Transverse colon (tissue), 4 donors: ENCODE results near the gene POLR2L. TPM values are rescaled to one million over a fixed set of nuclear protein-coding genes. Genes with fewer than 3 reads are reported as not detected.

Source experiments
- DNase-seq: peaks from one replicate; pipeline ENCODE4 v3.0.0-alpha.2; 2019
- H3K27ac ChIP-seq, 4 donors: fragments of 200-600 bp; sonication (generic); 2 replicates each; pipeline ENCODE4 v1.5.1; 2016 to 2018; ENCODE audit warnings: inconsistent platforms in 4 of 4
- H3K27me3 ChIP-seq: fragments of 200-600 bp; sonication (generic); 2 replicates; pipeline ENCODE4 v1.5.1; 2017; ENCODE audit warnings: inconsistent platforms
- H3K36me3 ChIP-seq, 4 donors: fragments of 200-600 bp; sonication (generic); 2 replicates each; pipeline ENCODE4 v1.5.1; 2017 to 2019; ENCODE audit warnings: inconsistent platforms in 4 of 4
- H3K4me1 ChIP-seq, 4 donors: fragments of 200-600 bp; sonication (generic); 2 replicates each; pipeline ENCODE4 v1.5.1; 2017 to 2020; ENCODE audit warnings: inconsistent platforms in 4 of 4
- H3K4me3 ChIP-seq, 4 donors: fragments of 200-600 bp; sonication (generic); 1 replicate in 1 of 4; 2 replicates in 3 of 4; pipeline versions ENCODE4 v1.5.1 to v1.6.1; 2017 to 2019; ENCODE audit warnings: inconsistent platforms in 4 of 4
- H3K9me3 ChIP-seq, 2 donors: fragments of 200-600 bp; sonication (generic); 2 replicates each; pipeline ENCODE4 v1.5.1; 2017 to 2019; ENCODE audit warnings: inconsistent platforms in 2 of 2
- CTCF ChIP-seq, 5 experiments: fragments of 200-600 bp in 3 of 5; fragments of 450-650 bp in 2 of 5; sonication (generic) in 3 of 5; IDR thresholded peaks; 1 replicate in 2 of 5; 2 replicates in 3 of 5; pipeline ENCODE4 v1.5.1; 2016 to 2017; ENCODE audit warnings: antibody characterized with exemption in 5 of 5, inconsistent platforms in 3 of 5, mild to moderate bottlenecking in 2 of 5, moderate library complexity in 1 of 5
- EP300 ChIP-seq: sonication (generic); formaldehyde crosslinking; IDR thresholded peaks from one replicate; pipeline ENCODE4 v1.6.1; 2017; ENCODE audit warnings: antibody characterized with exemption, low read depth
- POLR2A ChIP-seq: fragments of 450-650 bp; IDR thresholded peaks from one replicate; pipeline ENCODE4 v1.6.1; 2016; ENCODE audit warnings: antibody characterized with exemption, mild to moderate bottlenecking, moderate library complexity
- POLR2AphosphoS5 ChIP-seq, 3 donors: sonication (generic); formaldehyde crosslinking; IDR thresholded peaks; one replicate each; pipeline ENCODE4 v1.6.1; 2016; ENCODE audit warnings: antibody characterized with exemption in 3 of 3
- WGBS, 2 donors: methylation state at CpG; one replicate each; pipeline ENCODE4 v1.1.5; 2018; ENCODE audit warnings: low coverage in 1 of 2; 5-methylcytosine and 5-hydroxymethylcytosine counted together
- in situ Hi-C, 4 donors: fragments of 200-750 bp; cut with MboI; loops; one replicate each; pipeline versions ENCODE4 v1.15.0 to v1.15.1; 2017; ENCODE audit warnings: low sequenced_read_pairs in 3 of 4, low pct_ligation_motif_present in 1 of 4, low pct_unique_long_range_greater_than_20kb in 1 of 4
- intact Hi-C: fragments of 100-400 bp; cut with DNase I; formaldehyde crosslinking; loops from one replicate; pipeline ENCODE4 v1.15.1; 2023; ENCODE audit warnings: low total_unique reads
- total RNA-seq, 4 donors: library from RNA; depleted of rRNA; stranded (reverse); fragments of >200 nt; gene quantifications; one replicate each; pipeline ENCODE4 v1.1.0, GENCODE V29; 2016

The POLR2L gene
- total RNA-seq, 4 donors from 2014 or later = 9.7 to 66.6 (median 32.7) TPM

DNA sequence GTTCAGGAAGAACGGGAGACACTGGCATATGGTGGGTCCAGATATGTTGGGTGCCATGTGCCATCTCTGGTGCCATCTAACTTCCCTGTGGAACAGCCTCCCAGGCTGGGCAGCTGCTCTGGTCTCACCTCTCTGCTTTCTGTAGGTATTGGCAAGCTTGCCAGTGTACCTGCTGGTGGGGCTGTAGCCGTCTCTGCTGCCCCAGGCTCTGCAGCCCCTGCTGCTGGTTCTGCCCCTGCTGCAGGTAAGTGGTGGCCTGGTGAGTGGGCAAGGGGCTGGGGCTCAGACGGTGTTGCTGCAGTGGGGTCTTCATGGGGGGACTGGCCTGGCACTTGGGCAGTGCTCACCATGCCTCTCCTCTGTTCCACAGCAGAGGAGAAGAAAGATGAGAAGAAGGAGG, 29.9 kb downstream of the POLR2L start:
- WGBS, 2 donors = 76% methylated on average over 3 of the region's 3 CpGs; no CpG with 5 or more reads in 1 of the 2 donors
- Histone ChIP-seq H3K9me3 (no peaks in the 10 kb centered on the region), H3K27ac (no peak overlapping the region), H3K36me3 (peaks cover 0 to 13% (median 3%) of the 10 kb centered on the region in 4 donors), H3K4me3 (no peak overlapping the region), H3K27me3 (no peaks in the 10 kb centered on the region), H3K4me1 (peaks cover 6 to 33% (median 28%) of the 10 kb centered on the region in 4 donors)
- in situ Hi-C loops (no loop called here), intact Hi-C loops (no loop called here)
- no peak for DNase-seq
- TF ChIP-seq POLR2AphosphoS5 (IDR thresholded peaks at IDR 0.05) (no peak), EP300 (no peak), POLR2A (no peak), CTCF (IDR thresholded peaks at IDR 0.05) (no peak)

DNA sequence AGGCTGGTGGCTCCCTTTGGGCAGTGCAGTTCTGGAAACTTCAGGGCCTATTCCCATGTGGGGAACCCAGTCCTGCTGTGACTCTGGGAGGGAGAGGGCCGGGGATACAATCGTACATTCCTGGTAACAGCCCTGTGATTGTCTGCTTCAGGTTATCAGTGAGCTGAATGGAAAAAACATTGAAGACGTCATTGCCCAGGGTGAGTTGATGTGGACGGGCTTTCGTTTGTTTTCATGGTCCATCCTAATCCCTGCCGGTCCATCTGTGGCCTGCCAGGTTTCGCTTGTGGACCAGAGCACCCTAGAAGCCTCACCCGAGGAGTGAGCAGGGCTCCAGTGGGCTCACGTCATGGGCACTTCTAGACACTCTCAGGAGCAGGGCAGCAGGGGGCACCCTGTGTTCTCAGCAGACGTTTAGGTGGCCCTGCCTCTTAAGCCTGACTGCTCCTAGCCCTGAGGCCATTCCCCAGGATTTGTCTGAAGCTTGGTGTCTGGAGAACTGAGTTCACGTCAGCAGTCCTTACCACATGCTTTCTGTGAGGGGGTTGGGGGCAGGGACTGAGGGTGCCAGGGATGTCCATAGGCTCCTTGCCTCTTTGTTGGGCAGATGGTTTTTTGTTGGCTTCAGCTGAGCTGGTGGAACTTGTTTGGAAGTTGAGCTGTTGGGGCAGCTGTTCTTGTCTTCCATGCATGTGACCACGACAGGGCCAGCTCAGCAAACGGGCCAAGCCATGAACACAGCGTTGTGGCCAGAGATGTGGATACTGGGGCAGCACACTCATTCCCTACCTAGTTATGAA, 30.7 kb downstream of the POLR2L start:
- peaks cover 0 to 13% (median 3%) of the 10 kb centered on the region in 4 donors for H3K36me3 ChIP-seq
- TF ChIP-seq POLR2AphosphoS5 (IDR thresholded peaks at IDR 0.05) (no peak), CTCF (IDR thresholded peaks at IDR 0.05) (no peak), POLR2A (no peak), EP300 (no peak)
- DNase-seq = no peak
- H3K9me3 ChIP-seq = no peaks in the 10 kb centered on the region
- intact Hi-C loops (no loop called here), in situ Hi-C loops (no loop called here)
- peak overlapping the region in 3 of 4 donors; percentile 94 to 96 (median 95) for H3K27ac ChIP-seq
- H3K27me3 ChIP-seq = no peaks in the 10 kb centered on the region
- WGBS, 2 donors = 63 to 80% methylated on average over 2 to 14 of the region's 14 CpGs
- H3K4me1 ChIP-seq = peaks cover 6 to 33% (median 28%) of the 10 kb centered on the region in 4 donors
- H3K4me3 ChIP-seq = peak overlapping the region in 1 of 4 donors; percentile 87

DNA sequence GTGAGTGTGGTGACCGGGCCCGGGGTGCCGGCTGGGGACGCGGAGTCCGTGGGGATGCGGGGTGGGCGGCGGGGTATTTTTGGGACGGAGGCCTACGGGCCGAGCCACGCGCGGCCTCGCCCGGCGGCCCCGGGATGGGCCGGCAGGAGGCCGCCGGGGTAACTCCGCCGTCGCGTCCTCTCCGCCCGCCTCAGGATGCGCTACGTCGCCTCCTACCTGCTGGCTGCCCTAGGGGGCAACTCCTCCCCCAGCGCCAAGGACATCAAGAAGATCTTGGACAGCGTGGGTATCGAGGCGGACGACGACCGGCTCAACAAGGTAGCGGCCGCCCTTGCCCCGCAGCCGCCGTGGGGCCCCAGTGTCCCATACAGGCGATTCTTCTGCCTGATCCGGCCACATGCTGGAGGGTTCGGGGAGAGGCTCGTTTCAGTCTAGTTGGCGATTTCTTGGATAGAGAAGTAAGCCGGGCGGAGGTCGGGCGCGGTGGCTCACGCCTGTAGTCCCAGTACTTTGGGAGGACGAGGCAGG, 32.2 kb downstream of the POLR2L start:
- in situ Hi-C loops (no loop called here), intact Hi-C loops (no loop called here)
- TF ChIP-seq CTCF (IDR thresholded peaks at IDR 0.05) = peak in 1 of 5 experiments; percentile 12
- TF ChIP-seq POLR2AphosphoS5 (IDR thresholded peaks at IDR 0.05) = no peak
- WGBS, 2 donors = 0% methylated on average over 12 of the region's 55 CpGs; no CpG with 5 or more reads in 1 of the 2 donors
- H3K27me3 ChIP-seq = no peaks in the 10 kb centered on the region
- peak overlapping the region; percentile 94 to 96 (median 96) for H3K27ac ChIP-seq
- peak overlapping the region; percentile 56 to 98 (median 92) for H3K4me3 ChIP-seq
- H3K36me3 ChIP-seq = peaks cover 0 to 13% (median 3%) of the 10 kb centered on the region in 4 donors
- DNase-seq = no peak
- peaks cover 6 to 36% (median 30%) of the 10 kb centered on the region in 4 donors for H3K4me1 ChIP-seq
- H3K9me3 ChIP-seq = no peaks in the 10 kb centered on the region

GRCh38 chr11:809287-810039, 32.9 kb downstream of the POLR2L start, which contains the start of gene RPLP2:
Gene RPLP2, plus strand, starts transcription at chr11:809967. Its CDS starts 268 bp downstream, at chr11:810235.
- Histone ChIP-seq H3K27ac (peak within 1 kb of the TSS; percentile 94 to 96 (median 96)), H3K4me3 (peak within 1 kb of the TSS; percentile 56 to 98 (median 92)), H3K9me3 (no peaks in the 10 kb centered on the region), H3K4me1 (peaks cover 10 to 41% (median 35%) of the 10 kb centered on the region in 4 donors), H3K36me3 (peaks cover 0 to 13% (median 3%) of the 10 kb centered on the region in 4 donors), H3K27me3 (no peaks in the 10 kb centered on the region)
- intact Hi-C loops = no loop called here
- 0% methylated on average over 67 of the region's 81 CpGs; no CpG with 5 or more reads in 1 of the 2 donors for WGBS, 2 donors
- DNase-seq = peak; percentile 98
- peak; percentile 90 for TF ChIP-seq POLR2A
- peak; percentile 96 to 99 (median 97) for TF ChIP-seq POLR2AphosphoS5 (IDR thresholded peaks at IDR 0.05)
- no peak for TF ChIP-seq CTCF (IDR thresholded peaks at IDR 0.05)
- peak; percentile 29 for TF ChIP-seq EP300
- in situ Hi-C loops = no loop called here
